HuH-7.5 (cell line): ENCODE results near the gene FCHO1.

Experiments
- DNase-seq: peaks from one replicate; pipeline ENCODE4 v3.0.0; 2011; ENCODE audit warnings: low spot score

FCHO1 gene, protein sequence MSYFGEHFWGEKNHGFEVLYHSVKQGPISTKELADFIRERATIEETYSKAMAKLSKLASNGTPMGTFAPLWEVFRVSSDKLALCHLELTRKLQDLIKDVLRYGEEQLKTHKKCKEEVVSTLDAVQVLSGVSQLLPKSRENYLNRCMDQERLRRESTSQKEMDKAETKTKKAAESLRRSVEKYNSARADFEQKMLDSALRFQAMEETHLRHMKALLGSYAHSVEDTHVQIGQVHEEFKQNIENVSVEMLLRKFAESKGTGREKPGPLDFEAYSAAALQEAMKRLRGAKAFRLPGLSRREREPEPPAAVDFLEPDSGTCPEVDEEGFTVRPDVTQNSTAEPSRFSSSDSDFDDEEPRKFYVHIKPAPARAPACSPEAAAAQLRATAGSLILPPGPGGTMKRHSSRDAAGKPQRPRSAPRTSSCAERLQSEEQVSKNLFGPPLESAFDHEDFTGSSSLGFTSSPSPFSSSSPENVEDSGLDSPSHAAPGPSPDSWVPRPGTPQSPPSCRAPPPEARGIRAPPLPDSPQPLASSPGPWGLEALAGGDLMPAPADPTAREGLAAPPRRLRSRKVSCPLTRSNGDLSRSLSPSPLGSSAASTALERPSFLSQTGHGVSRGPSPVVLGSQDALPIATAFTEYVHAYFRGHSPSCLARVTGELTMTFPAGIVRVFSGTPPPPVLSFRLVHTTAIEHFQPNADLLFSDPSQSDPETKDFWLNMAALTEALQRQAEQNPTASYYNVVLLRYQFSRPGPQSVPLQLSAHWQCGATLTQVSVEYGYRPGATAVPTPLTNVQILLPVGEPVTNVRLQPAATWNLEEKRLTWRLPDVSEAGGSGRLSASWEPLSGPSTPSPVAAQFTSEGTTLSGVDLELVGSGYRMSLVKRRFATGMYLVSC

DNA sequence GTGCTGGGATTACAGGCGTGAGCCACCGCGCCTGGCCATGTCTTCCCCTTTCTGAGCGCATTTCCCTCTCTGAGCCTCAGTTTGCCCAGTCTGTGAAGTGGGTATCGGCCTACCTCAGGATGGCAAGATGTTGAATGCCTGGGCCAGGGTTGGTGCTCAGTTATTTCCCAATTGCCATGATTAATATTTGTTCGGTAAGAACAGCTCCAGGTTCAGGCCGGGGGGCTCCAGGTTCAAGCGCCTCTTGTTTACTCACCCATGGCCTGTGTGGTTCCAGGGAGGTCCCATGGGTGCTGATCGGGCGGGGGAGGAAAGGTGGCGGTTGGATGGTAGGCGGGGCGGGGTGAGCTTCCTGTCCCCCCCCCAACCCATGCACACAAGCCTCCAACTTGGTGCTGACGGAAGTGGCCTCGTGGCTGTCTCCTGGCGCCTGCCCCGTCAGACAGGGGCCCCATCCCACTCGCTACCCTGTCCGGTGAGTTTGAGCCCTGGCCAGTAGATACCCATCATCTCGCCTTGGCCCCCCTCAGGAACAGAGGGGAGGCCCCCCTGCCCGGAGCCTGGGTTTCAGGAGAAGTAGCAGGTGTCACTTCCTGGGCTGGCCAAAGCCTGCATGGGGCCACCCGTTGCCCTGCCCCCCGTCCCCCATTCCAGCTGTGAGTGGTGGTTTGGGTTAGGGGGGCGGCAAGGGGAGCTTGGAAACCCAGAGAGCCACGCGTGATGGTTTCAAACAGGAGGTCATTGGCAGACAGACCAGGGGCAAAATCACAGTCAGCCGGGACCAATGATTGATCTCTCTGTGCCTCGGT lies at the start of gene FCHO1:
Gene FCHO1, plus strand, starts transcription at position 375 of the 809 bp plus-strand sequence. CDS start 3,688 bp downstream, outside the sequence.
- no peak for DNase-seq

DNA sequence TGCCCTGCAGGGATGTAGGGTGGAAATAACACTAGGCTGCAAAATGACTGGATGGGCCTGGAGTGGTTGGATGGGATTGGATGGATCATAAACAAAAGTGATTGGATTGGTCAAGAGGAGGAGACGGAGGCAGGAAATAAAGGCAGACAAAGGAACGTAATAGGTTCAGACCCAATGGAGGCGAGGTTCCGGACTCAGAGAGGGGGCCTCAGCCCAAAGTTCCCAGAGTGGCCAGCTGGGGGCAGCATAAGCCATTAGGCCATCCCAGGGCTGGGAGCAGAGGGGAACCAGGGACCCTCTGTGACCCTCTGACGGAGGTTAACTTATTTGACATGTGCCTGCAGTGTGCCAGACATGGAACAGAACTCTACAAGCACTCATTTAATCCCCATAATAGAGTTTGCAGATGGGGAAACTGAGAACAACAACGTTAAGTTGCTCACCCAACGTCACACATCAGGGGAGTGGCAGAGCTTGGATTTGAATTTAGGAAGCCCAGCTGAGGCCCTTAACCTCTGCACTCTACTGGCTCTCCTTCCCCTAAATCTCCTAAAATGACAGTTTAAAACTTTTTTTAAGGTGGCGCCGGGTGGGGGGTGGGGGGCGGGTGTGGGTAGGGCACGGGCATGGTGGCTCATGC lies 47.3 kb upstream of the FCHO1 start:
- DNase-seq, result no peak

DNA sequence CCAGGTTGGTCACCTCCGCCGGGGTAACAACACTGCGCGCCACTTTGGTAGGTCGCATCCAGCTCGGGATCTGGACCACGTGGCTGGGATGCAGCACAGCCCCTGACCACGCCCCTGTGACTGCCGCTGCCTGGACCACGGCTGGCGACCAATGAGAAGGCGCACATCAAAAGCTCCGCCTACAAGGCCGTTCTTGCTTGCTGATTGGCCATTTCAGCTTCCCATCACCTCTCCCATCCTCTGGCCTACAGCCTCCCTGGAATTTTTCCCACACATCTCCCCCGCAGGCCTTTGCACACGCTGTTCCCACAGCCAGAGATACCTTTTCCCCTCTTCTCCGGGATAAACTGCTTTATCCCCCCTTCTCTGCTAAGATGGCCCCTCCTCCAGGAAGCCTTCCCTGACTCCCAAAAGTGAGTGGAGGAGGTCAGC lies 44.5 kb upstream of the FCHO1 start:
- DNase-seq, result no peak

DNA sequence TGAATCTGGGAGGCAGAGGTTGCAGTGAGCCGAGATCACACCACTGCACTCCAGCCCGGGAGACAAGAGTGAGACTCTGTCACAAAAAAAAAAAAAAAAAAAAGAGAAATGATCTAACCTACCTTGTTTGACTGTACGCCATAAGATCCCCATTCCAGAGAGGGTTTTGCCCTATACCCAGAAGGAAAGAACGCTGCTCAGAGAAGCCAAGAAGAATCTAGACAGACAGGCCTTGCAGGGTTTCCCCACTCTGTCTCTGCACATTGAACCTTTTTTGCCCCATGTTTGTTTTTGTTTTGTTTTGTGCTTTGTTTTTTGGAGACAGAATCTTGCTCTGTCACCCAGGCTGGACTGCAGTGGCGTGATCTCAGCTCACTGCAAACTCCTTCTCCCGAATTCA lies 39.4 kb upstream of the FCHO1 start:
- no peak for DNase-seq

DNA sequence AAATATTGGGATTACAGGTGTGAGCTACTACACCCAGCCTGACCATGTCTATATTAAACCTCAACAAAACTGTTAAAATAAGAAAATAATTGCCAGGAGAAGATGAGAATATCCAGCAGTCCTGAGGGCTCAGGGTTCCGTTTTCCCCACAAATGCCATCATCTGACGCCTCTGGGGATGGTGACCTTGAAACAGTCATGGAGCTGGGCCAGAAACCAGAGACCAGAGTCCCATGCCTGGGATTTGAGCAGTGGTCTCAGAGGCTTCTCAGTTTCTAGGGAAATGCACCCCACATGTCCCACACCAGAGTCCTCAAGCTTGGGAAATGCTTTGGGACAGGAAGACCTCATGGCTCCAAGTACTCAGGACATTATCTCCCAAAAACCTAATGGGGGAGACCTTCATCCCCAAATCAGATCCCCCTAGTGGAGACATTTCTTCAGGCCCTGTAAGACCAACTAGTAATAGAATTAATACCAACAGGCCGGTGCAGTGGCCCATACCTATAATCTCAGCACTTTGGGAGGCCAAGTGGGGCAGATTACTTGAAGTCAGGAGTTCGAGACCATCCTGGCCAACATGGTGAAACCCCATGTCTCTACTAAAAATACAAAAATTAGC lies 34.9 kb upstream of the FCHO1 start:
- no peak for DNase-seq

DNA sequence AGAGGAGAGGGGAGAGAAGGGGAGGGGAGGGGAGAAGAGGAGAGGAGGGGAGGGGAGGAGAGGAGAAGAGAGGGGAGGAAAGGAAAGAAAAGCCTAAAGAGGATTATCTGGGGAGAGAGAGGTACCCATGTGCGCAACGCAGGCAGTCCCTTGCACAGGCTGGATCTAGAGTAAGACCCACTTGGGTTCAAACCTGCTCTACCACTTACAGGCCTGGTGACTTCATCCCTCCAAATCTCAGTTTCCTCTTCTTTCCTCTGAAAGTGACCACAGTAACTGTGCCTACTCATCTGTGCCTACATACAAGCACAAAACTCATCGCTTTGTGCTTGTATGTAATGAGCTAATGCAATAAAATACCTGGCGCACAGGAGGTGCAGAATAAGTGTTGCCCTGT lies 32.7 kb upstream of the FCHO1 start:
- DNase-seq, result no peak

DNA sequence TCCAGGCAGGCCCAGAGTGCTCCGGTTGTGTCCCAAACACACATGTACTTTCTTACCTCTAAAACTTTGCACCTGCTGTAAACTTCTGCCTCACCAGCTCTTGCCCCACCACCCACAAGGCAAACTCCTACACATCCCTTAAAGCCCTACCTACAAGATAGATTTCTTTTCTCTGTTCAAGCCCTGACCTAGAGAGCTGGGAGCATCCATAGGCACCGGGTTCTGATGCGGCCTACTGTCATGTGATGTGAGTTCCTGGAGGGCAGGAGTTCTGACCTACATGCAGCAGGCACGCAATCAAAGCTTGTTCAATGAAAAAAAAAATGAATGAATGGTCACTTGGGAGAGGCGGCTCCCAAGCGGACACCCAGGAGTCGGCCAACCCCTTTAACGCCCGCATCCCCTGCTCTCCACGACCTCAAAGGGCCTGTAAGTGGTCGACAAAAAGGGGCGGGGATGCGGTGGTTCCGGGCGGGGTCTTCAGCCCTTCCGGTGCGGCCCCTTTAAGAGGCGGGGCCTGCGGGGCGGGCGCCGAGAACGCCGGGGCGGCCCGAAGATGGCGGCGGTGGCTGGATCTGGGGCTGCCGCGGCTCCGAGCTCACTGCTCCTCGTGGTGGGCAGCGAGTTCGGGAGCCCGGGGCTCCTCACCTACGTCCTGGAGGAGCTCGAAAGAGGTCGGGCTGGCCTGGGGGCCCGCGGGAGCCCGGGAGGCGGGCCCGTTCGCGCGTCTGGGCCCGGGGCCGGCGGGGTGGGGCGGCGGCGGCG lies 32.1 kb upstream of the FCHO1 start, which contains the start of gene MAP1S:
Gene MAP1S, plus strand, starts transcription at position 534 of the 765 bp plus-strand sequence. Its CDS starts 23 bp downstream, at position 557.
- peak; percentile 92 for DNase-seq

DNA sequence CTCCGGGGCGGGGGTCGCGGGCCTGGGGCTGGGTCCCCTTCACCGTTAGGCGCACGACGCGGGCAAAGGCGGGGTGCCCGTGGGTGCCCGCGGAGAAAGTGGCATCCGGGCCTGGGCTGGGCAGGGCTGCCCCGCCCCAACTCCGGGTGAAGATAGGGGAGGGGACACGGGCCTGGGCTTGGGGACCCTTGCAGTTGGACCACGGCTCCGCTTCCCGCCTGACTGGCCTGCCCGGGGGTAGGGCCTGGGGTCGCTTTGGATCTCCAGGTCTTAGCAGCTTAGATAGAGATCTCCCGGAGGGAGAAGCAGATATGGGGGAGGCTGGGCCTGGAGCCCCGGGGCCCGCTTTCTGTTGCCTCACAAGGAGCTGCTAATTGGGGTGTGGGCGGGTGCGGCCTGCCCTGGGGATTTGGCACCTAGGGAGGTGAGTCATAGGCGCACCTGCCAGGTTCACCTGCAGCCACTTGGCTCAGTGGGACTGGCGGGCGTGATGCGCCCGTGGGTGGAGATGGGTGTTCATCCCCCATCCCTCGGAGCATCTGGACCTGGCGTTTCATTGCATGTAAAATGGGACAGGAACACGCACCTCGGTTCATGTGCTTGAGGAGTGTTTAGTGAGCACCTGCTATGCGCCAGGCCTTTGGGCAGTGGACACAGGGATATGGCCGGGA lies 31.4 kb upstream of the FCHO1 start:
- DNase-seq, result peak; percentile 47

DNA sequence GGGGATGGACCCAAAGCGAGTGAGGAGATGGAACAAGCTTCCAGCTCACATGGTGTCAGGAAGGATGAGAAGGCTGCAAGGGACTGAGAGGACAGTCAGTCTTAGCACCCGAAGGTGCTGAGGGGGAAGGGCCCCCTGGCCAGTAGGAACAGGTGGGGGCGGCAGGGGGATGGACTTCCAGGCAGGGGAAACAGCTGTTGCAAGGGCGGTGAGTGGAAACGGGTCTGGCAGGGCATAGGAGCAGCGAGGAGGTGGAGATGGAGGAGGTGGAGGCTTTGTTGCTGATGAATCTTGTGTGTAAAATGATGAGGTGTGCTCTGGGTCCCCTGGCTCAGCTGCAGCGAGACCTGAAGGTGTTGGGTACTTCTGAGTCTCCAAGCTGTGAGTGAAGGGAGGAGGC lies 30.8 kb upstream of the FCHO1 start:
- no peak for DNase-seq

DNA sequence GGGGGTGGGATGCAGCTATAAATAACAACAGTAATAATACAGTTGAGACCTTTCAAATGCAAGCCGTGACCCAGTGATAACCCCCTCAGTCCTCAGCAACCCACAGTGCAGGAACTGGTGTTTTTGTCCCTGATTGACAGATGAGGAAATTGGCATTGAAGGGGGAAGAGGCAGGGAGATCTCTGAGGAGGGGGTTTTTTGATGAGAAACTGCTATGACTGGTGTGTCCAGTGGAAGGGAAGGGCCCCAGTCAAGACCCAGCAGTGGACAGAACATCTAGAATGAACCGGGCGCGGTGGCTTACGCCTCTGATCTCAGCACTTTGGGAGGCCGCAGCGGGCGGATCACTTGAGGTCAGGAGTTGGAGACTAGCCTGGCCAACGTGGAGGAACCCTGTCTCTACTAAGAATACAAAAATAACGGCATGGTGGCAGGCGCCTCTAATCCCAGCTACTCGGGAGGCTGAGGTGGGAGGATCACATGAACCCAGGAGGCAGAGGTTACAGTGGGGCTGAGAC lies 30.1 kb upstream of the FCHO1 start:
- no peak for DNase-seq

DNA sequence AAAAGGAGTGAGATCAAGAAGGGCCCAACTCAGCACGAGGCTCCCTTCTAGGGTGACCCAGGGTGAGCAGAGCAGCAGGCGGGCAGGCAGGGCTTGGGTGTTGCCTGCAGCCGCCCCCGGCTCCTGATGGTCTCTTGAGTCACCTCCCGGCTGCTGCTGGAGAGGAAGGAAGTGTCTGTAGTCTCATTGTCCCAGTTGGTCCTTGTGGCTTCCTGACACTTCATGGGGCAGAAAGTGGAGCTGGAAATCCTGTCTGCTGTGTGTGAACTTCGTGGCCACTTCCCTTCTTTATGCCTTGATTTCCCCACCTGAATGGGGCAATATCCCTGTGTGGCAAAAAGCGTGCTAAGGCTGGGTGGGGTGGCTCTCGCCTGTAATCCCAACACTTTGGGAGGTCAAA lies 29.5 kb upstream of the FCHO1 start:
- no peak for DNase-seq

DNA sequence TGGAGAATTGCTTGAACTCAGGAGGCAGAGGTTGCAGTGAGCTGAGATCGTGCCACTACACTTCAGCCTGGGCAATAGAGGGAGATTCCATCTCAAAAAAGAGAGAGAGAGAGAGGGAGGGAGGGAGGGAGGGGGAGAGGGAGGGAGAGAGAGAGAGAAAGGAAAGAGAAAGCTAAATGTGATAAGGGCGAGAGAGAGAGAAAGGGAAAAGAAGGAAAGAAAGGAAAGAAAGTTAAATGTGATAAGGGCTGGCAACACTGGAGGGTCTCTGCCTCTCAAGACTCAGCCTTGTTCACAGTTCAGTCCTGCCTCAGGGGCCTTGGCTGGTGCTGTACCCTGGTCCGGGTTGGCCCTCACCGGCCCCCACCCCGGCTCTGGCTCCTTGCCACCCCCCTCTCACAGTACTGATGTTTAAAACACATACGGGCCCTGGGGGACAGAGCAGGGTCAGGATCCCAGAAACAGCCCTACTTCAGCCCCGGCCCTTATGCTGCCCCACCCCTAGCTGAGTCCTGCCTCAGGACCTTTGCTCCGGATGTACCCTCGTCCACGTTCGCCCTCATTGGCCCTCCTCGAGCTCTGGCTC lies 28.5 kb upstream of the FCHO1 start:
- no peak for DNase-seq

DNA sequence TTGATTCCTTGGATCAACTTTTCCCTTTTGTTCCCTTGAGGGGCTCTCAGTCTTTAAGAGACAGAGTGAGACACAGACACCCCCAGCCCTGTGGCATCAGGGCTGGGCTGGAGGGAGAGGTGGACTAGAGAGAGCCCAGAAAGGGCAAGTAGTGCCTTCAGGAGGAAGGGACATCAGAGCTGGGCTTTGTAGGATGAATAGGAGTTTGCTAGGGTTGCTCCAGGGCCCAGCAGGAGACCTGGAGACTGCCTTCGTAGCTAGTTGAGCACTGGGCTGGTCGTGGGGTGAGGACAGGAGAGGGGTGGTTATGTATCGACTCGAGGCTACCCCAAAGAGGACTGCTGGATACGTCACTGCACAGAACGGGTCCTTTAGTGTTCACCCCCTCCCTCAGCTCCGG lies 26.6 kb upstream of the FCHO1 start:
- DNase-seq, result no peak

DNA sequence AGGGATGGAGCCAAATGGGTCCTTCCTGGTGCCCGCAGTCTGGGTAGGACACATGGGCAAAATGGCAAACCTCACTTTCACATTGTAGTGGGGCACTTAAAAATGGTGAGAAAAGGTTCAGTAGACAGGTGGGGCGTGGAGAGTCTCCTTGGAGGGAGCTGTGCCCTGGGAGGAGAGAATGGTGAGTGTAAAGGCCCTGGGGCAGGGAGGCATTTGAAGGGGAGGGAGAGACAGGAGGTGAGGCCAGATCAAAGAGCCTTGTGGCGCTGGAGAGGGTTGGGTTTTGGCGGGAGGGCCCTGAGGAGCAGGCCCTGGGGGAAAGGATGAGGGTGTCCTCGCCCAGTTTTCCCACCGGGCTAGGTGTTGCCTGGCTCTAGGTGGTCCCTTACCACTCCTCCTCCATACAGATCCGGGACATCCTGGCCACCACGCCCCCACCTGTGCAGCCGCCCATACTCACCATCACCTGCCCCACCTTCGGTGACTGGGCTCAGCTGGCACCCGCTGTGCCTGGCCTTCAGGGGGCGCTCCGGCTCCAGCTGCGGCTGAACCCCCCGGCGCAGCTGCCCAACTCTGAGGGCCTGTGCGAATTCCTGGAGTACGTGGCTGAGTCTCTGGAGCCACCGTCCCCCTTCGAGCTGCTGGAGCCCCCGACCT lies 25.7 kb upstream of the FCHO1 start:
- peak; percentile 57 for DNase-seq

DNA sequence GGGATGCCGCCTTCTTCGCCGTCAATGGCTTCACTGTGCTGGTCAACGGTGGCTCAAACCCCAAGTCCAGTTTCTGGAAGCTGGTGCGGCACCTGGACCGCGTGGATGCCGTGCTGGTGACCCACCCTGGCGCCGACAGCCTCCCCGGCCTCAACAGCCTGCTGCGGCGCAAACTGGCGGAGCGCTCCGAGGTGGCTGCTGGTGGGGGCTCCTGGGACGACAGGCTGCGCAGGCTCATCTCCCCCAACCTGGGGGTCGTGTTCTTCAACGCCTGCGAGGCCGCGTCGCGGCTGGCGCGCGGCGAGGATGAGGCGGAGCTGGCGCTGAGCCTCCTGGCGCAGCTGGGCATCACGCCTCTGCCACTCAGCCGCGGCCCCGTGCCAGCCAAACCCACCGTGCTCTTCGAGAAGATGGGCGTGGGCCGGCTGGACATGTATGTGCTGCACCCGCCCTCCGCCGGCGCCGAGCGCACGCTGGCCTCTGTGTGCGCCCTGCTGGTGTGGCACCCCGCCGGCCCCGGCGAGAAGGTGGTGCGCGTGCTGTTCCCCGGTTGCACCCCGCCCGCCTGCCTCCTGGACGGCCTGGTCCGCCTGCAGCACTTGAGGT lies 25.0 kb upstream of the FCHO1 start:
- DNase-seq, result no peak

DNA sequence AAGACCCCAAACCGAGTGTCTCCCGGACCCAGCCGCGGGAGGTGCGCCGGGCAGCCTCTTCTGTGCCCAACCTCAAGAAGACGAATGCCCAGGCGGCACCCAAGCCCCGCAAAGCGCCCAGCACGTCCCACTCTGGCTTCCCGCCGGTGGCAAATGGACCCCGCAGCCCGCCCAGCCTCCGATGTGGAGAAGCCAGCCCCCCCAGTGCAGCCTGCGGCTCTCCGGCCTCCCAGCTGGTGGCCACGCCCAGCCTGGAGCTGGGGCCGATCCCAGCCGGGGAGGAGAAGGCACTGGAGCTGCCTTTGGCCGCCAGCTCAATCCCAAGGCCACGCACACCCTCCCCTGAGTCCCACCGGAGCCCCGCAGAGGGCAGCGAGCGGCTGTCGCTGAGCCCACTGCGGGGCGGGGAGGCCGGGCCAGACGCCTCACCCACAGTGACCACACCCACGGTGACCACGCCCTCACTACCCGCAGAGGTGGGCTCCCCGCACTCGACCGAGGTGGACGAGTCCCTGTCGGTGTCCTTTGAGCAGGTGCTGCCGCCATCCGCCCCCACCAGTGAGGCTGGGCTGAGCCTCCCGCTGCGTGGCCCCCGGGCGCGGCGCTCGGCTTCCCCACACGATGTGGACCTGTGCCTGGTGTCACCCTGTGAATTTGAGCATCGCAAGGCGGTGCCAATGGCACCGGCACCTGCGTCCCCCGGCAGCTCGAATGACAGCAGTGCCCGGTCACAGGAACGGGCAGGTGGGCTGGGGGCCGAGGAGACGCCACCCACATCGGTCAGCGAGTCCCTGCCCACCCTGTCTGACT lies 24.1 kb upstream of the FCHO1 start:
- no peak for DNase-seq

DNA sequence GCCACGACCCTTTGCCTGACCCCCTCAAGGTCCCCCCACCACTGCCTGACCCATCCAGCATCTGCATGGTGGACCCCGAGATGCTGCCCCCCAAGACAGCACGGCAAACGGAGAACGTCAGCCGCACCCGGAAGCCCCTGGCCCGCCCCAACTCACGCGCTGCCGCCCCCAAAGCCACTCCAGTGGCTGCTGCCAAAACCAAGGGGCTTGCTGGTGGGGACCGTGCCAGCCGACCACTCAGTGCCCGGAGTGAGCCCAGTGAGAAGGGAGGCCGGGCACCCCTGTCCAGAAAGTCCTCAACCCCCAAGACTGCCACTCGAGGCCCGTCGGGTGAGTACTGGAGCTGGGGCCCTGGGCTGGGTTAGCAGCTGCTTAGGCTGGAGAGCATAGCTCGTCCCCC lies 23.4 kb upstream of the FCHO1 start:
- DNase-seq, result no peak
